Mucosa of stomach (tissue), 1 donor: Measurements from ENCODE around the gene AMDHD2.

ENCODE experiments used
- H3K27me3 ChIP-seq: one replicate; pipeline ENCODE4 v1.7.0; 2013; ENCODE audit warnings: mild to moderate bottlenecking, low read length; ENCODE audit not compliant: control insufficient read depth, insufficient read depth
- H3K36me3 ChIP-seq: one replicate; pipeline ENCODE4 v1.7.0; 2013; ENCODE audit warnings: low read length; ENCODE audit not compliant: control insufficient read depth, insufficient read depth
- H3K4me1 ChIP-seq: one replicate; pipeline ENCODE4 v1.7.0; 2013; ENCODE audit warnings: mild to moderate bottlenecking, low read length; ENCODE audit not compliant: control insufficient read depth, insufficient read depth
- H3K4me3 ChIP-seq: one replicate; pipeline ENCODE4 v1.7.0; 2013; ENCODE audit warnings: low read length
- H3K9ac ChIP-seq: one replicate; pipeline ENCODE4 v1.7.0; 2013; ENCODE audit warnings: mild to moderate bottlenecking, low read length, moderate library complexity
- H3K9me3 ChIP-seq: one replicate; pipeline ENCODE4 v1.7.0; 2013; ENCODE audit warnings: mild to moderate bottlenecking, low read length, moderate library complexity; ENCODE audit not compliant: control insufficient read depth
- donor health status: Pancreatic carcinoma.

AMDHD2 gene

GRCh38 chr16:2485811-2486507, 34.2 kb upstream of the AMDHD2 start:
- no peak overlapping the region for H3K9ac ChIP-seq
- no peaks in the 10 kb centered on the region for H3K27me3 ChIP-seq
- no peak overlapping the region for H3K4me3 ChIP-seq

GRCh38 chr16:2486645-2487516, 33.3 kb upstream of the AMDHD2 start:
- no peaks in the 10 kb centered on the region for H3K27me3 ChIP-seq

More at GRCh38 chr16:2485811-2486507, 34.2 kb upstream of the AMDHD2 start:
- Histone ChIP-seq H3K9me3 (no peaks in the 10 kb centered on the region), H3K4me1 (peaks cover 7% of the 10 kb centered on the region), H3K36me3 (no peaks in the 10 kb centered on the region)

GRCh38 chr16:2487517-2487842, 32.7 kb upstream of the AMDHD2 start:
- no peak overlapping the region for H3K4me3 ChIP-seq
- H3K4me1 ChIP-seq: peaks cover 7% of the 10 kb centered on the region
- no peaks in the 10 kb centered on the region for H3K9me3 ChIP-seq
- H3K27me3 ChIP-seq: no peaks in the 10 kb centered on the region
- peak overlapping the region; percentile 25 for H3K9ac ChIP-seq
- H3K36me3 ChIP-seq: no peaks in the 10 kb centered on the region

More at GRCh38 chr16:2486645-2487516, 33.3 kb upstream of the AMDHD2 start:
- H3K9me3 ChIP-seq: no peaks in the 10 kb centered on the region
- H3K9ac ChIP-seq: peak overlapping the region; percentile 25
- no peaks in the 10 kb centered on the region for H3K36me3 ChIP-seq
- H3K4me3 ChIP-seq: no peak overlapping the region
- peaks cover 7% of the 10 kb centered on the region for H3K4me1 ChIP-seq

GRCh38 chr16:2487903-2488531, 32.2 kb upstream of the AMDHD2 start:
- Histone ChIP-seq H3K9ac (no peak overlapping the region), H3K36me3 (no peaks in the 10 kb centered on the region), H3K9me3 (no peaks in the 10 kb centered on the region), H3K4me3 (no peak overlapping the region), H3K27me3 (no peaks in the 10 kb centered on the region), H3K4me1 (peaks cover 7% of the 10 kb centered on the region)

GRCh38 chr16:2489581-2489980, 30.6 kb upstream of the AMDHD2 start:
- Histone ChIP-seq H3K36me3 (no peaks in the 10 kb centered on the region), H3K4me3 (no peak overlapping the region), H3K27me3 (no peaks in the 10 kb centered on the region), H3K9ac (no peak overlapping the region), H3K9me3 (no peaks in the 10 kb centered on the region), H3K4me1 (peaks cover 7% of the 10 kb centered on the region)

- no peaks in the 10 kb centered on the region for H3K9me3 ChIP-seq
- H3K36me3 ChIP-seq: no peaks in the 10 kb centered on the region
- H3K27me3 ChIP-seq: no peaks in the 10 kb centered on the region
- H3K4me1 ChIP-seq: peaks cover 7% of the 10 kb centered on the region
- H3K9ac ChIP-seq: no peak overlapping the region
- H3K4me3 ChIP-seq: no peak overlapping the region
Measured at GRCh38 chr16:2490190-2491105, 29.7 kb upstream of the AMDHD2 start.

- Histone ChIP-seq H3K27me3 (no peaks in the 10 kb centered on the region), H3K4me3 (no peak overlapping the region), H3K4me1 (peaks cover 3% of the 10 kb centered on the region), H3K36me3 (no peaks in the 10 kb centered on the region), H3K9ac (no peak overlapping the region), H3K9me3 (no peaks in the 10 kb centered on the region)
Measured at GRCh38 chr16:2492292-2492691, 27.9 kb upstream of the AMDHD2 start.

GRCh38 chr16:2493605-2494004, 26.6 kb upstream of the AMDHD2 start:
- H3K9ac ChIP-seq: no peak overlapping the region
- H3K4me3 ChIP-seq: no peak overlapping the region
- no peaks in the 10 kb centered on the region for H3K36me3 ChIP-seq
- peaks cover 12% of the 10 kb centered on the region for H3K4me1 ChIP-seq
- no peaks in the 10 kb centered on the region for H3K27me3 ChIP-seq
- H3K9me3 ChIP-seq: no peaks in the 10 kb centered on the region

- H3K4me3 ChIP-seq: no peak overlapping the region
- no peaks in the 10 kb centered on the region for H3K9me3 ChIP-seq
- no peak overlapping the region for H3K9ac ChIP-seq
- H3K27me3 ChIP-seq: no peaks in the 10 kb centered on the region
- H3K4me1 ChIP-seq: peaks cover 12% of the 10 kb centered on the region
- H3K36me3 ChIP-seq: no peaks in the 10 kb centered on the region
Measured at GRCh38 chr16:2494616-2495015, 25.6 kb upstream of the AMDHD2 start.

GRCh38 chr16:2495041-2495440, 25.1 kb upstream of the AMDHD2 start:
- peaks cover 12% of the 10 kb centered on the region for H3K4me1 ChIP-seq
- no peak overlapping the region for H3K4me3 ChIP-seq
- no peak overlapping the region for H3K9ac ChIP-seq
- H3K27me3 ChIP-seq: no peaks in the 10 kb centered on the region
- H3K9me3 ChIP-seq: no peaks in the 10 kb centered on the region
- H3K36me3 ChIP-seq: no peaks in the 10 kb centered on the region

GRCh38 chr16:2496223-2497115, 23.7 kb upstream of the AMDHD2 start:
- Histone ChIP-seq H3K36me3 (no peaks in the 10 kb centered on the region), H3K27me3 (no peaks in the 10 kb centered on the region)

More at GRCh38 chr16:2496223-2497115, 23.7 kb upstream of the AMDHD2 start:
- no peak overlapping the region for H3K9ac ChIP-seq
- H3K9me3 ChIP-seq: no peaks in the 10 kb centered on the region
- peaks cover 16% of the 10 kb centered on the region for H3K4me1 ChIP-seq
- no peak overlapping the region for H3K4me3 ChIP-seq
